GM18502 (cell line): Measurements from ENCODE around the gene CTNNAL1.
"Not testable (repeated sequence)": the region's sequence is repeated elsewhere in the genome, so short reads cannot be mapped to it uniquely, and the experiment has no call there.

Experiments used
- ATAC-seq: cut with Tn5 transposase; IDR thresholded peaks from one replicate; pipeline ENCODE4 v1.9.1; 2021; ENCODE audit warnings: mild to moderate bottlenecking; ENCODE audit not compliant: unreplicated experiment, poor library complexity

CTNNAL1 gene

DNA sequence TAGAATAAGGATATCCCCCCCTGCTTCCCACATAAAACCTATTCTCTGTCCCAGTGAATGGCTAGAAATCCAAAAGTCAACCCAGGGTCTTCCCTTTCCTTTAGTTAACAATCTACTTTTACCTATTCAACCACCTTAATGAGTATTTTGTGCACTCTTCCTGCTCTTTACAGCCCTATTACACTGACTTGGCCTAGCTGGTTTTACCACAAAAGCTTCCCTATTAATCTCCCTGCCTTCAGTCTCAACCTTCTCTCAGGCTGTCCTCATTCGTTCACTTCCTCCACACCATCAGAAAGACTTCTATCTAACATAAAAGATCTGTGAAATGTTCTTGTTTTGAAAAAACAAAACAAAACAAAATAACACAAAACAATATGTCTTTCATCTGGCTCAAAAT is 16.2 kb downstream of the CTNNAL1 start:
- ATAC-seq: no peak

DNA sequence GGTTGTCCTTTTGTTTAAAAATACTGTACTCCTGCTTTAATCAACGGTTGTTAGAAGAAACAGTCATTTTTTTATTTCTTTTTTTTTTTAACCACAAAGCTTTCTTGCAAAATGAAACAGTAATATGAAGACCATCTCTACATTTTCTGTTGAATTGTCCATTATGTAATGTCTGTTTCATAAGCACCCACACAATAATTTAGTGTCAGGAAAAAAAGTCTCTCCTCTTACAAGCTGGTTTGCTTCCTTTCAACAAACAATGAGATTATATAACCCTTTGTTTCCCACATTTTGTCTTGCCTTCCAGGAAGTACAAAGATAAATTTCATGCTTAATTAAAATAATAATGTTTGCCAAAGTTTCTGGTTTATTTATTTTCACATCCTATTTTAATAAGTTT is 16.7 kb downstream of the CTNNAL1 start:
- no peak for ATAC-seq

DNA sequence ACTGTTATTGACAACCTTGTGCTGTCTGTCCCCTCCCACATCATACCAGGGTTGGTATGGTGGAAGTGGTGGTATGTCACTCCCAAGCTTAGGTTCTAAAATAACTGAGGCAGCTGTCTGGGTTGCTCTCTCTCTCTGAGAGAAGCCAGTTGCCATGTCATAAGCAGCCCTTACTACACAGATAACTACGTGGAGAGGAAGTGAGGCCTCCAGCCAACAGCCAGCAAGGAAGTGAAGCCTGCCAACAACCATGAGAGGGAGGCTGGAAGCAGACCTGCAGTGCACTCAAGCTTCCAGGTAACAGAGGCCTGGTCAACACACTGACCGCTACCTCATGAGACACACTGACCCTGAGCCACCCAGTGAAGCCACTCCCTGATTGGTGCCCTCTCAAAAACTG is 18.6 kb downstream of the CTNNAL1 start:
- ATAC-seq: peak; percentile 94

DNA sequence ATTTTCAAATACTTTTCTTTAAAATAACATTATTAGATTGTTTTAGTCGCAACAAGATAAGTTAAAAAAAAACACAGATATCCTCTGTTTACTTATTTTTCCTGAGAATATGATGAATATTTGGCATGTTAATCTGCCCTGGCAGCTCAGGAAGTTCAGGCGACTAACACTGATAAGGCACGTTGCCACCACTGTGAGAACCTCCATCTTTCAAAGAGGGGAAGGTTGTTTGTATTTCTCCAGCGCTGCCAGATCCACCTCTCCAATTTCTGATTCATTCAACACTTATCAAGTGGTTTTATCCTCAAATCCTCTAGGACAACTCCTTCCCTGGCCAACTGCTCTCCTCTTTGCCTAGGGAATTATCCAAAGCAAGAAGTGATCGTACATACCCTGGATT is 21.8 kb downstream of the CTNNAL1 start:
- no peak for ATAC-seq

DNA sequence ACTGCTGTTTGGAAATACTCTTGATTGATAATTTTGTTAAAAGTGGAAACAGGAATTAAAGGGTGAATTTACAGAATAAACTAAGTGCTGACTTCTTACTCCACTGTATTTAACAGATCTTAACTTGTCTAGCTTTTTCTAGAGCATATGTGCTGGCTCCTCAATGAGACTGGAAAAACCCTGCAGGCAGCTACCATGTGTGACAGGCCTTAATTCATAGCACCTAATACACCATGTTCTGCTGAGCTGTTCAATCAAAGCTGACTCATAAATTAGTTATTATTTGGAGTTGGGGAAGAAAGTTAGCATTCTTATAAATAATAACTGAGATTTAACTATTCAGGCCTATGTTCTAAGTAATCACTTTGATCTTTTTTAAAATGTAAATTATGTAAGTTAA is 29.4 kb downstream of the CTNNAL1 start:
- ATAC-seq: no peak

DNA sequence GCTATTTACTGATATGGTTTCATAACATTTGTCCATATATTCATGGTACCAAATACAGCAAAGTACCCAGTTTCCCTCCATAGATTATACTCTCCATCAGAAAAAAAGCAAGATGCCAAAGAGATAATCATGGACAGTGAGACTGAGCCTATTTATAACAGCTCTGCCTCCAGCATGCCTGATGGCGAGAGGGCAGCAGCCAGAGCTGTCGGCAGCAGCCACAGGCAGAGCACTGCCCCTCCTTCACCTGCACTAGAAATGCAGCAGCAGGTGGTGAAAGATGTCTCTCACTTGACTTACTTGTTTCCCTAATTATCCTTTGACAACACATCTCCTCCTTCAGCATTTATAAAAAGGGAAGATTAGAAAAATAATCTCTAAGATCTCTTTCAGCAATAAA is 32.4 kb downstream of the CTNNAL1 start:
- ATAC-seq: no peak

DNA sequence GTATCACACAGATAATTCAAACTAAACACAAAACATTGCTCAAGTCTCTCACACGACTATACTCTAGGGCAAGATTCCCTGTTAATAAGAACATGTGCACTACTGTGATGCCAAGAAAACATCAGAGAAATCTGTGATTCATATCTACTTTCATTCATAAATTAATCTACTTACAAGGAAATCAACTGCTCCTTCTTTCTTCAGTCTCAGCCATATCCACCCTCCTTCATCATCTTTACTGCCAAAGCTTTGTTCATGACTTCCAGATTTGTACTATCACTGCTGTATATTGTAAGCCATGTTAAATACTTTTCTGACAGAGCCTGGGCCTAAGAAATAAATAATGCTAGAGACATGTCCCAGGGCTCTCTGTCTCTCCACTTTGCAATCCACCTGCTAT is 35.1 kb downstream of the CTNNAL1 start:
- no peak for ATAC-seq

DNA sequence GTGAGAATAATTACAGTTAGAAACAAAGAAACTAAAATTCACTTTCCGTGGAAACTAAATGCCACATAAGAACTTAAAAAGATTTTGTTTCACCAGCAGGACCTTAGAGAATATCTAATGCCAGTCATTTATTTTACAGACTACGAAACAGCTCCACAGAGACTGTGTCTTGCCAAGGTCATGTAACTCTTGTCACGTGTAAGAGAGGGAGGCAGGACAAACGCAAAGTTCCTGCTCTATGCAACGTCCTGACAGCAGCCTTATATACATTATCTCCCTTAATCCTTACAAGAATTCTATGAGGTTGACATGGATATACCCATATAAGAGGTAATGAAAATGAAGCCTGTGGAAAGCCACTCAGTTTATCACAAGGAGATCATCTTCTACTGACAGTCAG is 39.4 kb downstream of the CTNNAL1 start:
- ATAC-seq: no peak

DNA sequence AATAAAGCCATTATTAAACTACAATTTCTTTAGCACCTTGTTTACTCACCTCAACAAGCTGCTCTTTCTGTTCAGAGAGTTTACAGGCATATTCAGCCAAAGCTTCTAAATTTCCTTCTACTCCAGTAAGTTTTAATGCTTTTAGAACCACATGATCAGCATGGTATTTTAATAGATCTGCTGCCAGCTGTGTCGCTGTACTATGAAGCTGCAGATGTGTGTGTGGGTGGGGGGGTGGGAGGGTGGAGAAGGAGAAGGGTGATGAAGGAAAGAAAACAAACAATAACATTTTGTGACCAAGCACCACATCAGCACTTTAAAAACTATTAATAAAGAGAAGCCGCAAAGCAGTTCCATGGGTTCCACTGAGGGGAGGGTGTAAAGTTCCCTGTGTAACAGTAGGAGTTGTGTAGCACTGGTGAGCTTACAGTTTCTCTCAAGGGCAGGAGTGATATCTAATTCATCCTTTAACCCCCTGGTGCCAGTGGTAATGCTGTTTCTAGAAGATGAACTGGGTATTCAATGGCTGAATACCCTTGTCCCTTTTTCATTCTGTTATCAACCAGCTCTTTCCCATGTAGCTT is 40.6 kb downstream of the CTNNAL1 start:
- no peak for ATAC-seq

DNA sequence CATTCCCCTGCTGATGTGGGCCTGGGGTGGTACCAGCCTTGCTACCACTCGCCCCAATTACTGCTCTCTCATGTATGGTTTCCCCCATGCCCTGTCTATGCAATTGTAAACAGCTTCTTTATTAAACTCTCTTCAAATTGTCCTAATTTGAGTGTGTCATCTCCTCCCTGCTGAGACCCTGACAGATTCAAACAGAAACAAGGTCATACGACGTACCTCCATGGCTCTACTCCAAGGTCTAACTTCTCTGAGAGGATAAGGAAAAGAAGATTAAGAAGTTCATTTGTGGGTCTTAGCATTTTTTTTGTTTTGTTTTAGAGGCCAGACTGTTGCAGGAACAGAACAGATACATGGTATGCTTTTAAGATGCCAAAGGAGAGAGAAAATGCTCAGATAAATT is 41.1 kb downstream of the CTNNAL1 start:
- ATAC-seq: no peak

DNA sequence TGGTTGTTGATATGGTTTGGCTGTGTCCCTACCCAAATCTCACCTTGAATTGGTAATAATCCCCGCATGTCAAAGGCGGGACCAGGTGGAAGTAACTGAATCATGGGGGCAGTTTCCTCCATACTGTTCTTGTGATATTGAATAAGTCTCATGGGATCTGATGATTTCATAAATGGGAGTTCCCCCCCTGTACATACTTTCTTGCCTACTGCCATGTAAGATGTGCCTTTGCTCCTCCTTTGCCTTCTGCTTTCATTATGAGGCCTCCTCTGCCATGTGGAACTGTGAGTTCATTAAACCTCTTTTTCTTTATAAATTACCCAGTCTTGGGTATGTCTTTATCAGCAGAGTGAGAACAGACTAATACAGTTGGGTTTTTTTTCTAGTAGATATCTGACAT is 41.9 kb downstream of the CTNNAL1 start:
- not testable (repeated sequence) for ATAC-seq

DNA sequence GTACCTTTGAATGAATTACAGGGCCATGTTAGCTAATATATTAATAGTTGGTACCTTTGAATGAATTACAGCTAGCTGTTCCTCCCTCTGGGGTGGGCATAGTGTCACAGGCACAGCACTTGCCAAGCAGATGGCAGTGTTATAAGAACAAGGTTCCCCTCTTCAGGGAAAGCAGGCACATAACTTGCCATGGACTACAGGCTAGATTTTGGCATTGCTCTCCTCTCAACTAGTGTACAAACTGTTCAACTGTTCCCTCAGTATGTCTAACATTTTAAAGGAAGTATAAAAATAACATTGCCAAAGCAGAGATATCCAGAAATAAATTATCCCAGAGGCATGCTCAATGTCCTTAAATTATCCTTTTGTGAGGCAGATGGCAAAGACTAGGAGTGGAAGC is 45.4 kb downstream of the CTNNAL1 start:
- ATAC-seq: no peak

DNA sequence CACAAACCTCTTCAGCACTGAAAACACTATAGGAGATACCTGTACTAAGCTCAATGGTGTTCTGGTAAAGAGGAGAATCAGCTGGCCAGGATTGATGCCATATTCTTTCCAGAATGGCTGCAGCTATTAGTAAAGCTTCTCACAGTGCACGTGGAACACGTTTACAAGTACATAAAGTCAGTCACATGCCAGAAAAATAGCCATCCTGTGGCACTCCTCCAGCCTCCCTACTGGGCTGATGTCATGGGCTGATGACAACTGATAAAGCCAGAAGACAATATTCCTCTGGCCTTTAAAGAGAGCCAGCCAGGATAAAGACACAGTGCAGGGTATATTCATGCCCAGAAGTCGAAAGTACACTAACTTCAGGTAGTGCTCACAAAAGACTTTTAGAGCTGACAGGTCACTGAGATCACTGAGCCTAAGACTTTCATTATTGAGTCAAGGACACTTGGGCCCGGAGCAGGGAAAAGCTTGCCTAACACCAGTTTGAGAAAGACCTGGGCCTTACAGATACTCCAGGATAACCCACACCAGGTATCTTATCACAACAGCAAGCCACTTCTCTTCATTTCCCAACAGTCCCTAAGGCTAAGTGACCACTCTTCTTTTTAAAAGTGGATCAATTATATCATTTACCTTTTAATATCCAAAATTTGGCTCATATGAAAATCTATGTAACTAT is 49.7 kb downstream of the CTNNAL1 start:
- no peak for ATAC-seq

DNA sequence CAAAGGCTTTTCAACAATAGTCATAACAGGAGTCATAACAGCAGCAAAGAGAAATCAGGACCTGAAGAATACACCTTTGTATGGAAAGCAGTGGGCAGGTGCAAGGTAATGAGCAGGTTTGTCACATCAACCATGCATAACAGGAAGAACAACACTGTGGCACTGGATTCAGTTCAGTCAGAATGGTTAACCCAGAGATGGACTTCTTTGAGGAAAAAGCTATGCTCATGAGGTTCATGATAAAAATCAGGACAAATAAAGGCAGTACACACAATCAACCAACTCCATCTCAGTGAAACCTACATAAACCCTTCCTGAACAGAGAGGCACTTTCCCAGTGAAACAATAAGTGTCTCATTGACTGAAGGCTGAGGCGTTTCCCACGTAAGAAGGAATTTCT is 52.1 kb downstream of the CTNNAL1 start:
- ATAC-seq: no peak

DNA sequence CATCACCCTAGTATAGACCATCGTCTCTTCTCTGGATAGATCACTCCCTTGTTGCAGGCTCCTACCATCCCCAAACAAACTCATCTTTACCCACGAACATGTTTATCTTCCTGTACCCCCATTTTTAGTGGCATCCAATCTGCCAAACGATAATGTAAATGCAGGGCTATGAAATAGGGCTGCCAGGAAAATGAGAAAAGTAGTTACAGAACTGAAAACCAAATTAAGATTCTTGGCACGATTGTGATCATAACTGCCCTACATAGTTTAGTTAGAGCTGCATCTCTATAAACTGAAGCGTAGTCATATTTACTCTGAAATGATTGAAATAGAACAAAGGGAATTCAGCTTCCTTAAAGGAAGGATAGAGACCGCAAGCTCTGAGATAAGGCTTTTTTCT is 53.0 kb downstream of the CTNNAL1 start:
- ATAC-seq: no peak

DNA sequence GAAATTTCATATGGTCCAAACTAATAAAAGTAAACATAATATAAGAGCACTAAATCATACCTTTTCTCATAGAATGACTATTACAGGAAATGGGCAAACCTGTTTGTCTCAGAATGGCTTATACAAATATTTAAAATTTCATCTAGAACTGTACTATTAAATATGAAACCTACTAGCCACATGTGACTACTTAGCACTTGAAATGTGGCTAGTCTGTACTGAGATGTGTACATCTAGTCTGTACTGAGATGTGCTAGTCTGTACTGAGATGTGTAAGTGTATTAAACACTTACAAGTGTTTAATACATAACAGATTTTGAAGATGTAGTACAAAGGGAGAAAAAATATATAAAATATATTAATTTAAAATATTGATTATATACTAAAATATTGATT is 56.7 kb downstream of the CTNNAL1 start:
- no peak for ATAC-seq

DNA sequence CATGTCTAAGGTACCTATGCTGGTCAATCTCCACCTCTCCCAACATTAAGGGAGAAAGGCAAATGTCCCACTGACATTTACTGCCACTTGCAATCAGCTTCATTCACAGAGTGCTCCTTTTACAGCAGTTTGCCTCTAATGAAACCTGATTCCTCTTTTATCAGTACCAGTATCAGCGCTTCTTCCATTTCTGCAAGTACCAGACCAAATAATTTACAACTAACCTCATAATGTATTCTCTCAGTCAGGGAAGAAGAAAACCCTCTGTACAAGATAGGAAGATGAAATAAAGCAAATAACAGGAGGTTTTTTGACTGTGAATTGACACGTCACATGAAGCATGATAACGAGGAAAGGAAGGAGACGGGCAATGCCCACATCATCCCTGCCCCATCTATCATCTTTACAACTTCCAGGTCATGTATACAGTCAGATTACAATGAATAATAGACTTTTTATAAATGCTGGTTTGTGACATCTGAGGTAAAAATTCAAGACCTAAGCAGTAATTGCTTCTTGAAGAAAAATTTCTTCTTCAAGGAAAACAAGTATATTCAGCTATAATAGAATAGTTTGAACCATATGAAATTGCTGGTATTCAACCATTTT is 57.2 kb downstream of the CTNNAL1 start:
- no peak for ATAC-seq

DNA sequence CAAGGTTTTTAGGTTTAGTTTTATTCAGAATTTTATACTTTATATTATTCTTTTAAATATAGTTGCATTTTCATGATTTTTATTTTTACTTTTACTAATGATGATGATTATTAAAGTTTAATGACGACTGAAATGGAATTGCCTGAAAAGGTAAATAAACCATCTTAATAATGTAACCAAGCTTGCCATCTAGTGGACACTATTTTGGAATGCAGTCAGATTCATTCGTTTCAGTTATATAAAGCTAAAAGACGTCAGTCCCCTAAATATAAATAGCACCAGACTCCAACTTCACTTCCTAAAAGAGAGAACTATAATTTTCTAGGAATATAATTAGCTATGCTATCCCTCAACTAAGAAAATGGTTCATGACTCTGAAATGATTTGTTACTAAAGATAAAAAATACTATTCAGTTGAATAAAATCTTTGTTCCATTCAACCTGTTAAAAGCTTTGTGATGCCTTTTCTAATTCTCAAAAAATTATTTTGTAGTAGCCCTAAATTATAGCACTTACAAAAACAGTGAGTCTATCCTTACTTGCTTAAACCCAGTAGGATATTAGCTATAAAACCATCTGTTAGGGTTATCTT is 59.2 kb downstream of the CTNNAL1 start:
- ATAC-seq: peak; percentile 55

DNA sequence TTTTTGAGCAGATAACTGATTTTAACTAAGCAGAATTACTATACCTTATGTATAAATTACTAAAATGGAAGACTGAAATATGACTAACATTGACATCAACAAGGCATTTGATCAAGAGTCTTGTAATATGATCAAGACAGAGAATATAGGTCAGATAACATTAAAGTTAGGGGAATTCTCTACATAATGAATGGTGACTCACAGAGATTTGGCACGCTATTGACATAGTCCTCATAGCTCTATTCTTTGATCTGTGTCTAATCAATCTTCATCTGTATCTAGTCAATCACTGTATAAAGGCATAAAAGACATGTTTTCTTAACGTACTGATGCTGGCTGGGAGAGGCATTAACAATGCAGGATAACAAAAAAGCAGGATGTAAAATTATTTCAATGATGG is 61.7 kb downstream of the CTNNAL1 start:
- ATAC-seq: no peak

DNA sequence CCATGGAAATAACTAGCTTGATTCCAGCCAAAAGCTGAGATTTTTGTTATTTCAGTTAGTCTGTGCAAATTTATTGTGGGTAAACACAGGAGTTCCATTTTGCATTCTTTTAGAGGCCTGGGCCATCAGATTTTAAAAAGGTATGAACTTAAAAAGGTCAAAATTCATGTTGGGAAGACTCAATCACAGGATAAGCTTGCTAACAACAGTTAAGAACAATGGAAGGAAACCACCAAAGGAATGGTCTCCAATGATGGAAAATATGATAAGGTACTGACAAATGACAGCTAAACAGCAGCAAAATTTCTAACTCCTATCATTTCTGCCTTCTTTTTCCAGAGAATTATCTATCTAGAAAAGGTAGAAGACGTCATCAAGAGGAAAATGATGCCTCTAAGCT is 63.1 kb downstream of the CTNNAL1 start:
- no peak for ATAC-seq

DNA sequence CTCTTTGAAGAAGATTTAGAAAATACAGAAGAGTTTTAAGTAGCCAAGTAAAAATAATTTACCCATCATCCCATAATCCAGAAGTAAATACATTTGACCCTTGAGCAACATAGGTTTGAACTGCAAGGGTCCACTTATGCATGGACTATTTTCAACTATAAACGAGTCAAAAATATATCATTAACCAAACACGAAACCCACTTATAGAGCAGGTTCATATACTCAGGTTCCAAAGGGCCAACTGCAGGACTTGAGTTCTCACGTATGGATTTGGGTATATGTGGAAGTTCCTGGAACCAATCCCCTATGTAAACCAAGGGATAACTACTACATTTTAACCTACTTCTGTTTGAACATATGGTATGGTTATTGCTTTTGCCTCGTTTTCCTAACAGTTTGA is 73.3 kb downstream of the CTNNAL1 start:
- no peak for ATAC-seq
